GM23338 (cell line): ENCODE results near the gene LRRC3C.

Source experiments
- CREB1 ChIP-seq: fragments of 250-450 bp; sonication (Bioruptor Pico); IDR thresholded peaks from 2 replicates; pipeline ENCODE4 v1.5.0; 2020; ENCODE audit warnings: low read depth, mild to moderate bottlenecking, moderate library complexity
- CTCF ChIP-seq, 2 experiments: fragments of 200-600 bp in 1 of 2; sonication (generic) in 1 of 2; conservative IDR thresholded peaks; 2 replicates each; pipeline versions ENCODE4 v1.5.1 to v1.6.1; 2016 to 2017; ENCODE audit warnings: antibody characterized with exemption in 2 of 2, low read depth in 2 of 2, mild to moderate bottlenecking in 2 of 2, moderate library complexity in 1 of 2
- ETS1 ChIP-seq: IDR thresholded peaks from 2 replicates; pipeline ENCODE4 v1.6.1; 2016; ENCODE audit warnings: antibody characterized with exemption
- EZH2 ChIP-seq: fragments of 200-600 bp; sonication (generic); IDR thresholded peaks from one replicate; pipeline ENCODE4 v1.8.0; 2017; ENCODE audit warnings: antibody characterized with exemption, mild to moderate bottlenecking, low read depth; ENCODE audit not compliant: unreplicated experiment
- EZH2phosphoT487 ChIP-seq: fragments of 200-600 bp; sonication (generic); IDR thresholded peaks from one replicate; pipeline ENCODE4 v1.8.1; 2018; ENCODE audit warnings: antibody characterized with exemption; ENCODE audit not compliant: unreplicated experiment
- POLR2AphosphoS5 ChIP-seq: IDR thresholded peaks from 2 replicates; pipeline ENCODE4 v1.6.1; 2016; ENCODE audit warnings: antibody characterized with exemption, low read depth
- REST ChIP-seq: IDR thresholded peaks from one replicate; pipeline ENCODE4 v1.6.1; 2018; ENCODE audit warnings: antibody characterized with exemption; ENCODE audit not compliant: unreplicated experiment
- STAT1 ChIP-seq: IDR thresholded peaks from one replicate; pipeline ENCODE4 v1.6.1; 2016; ENCODE audit warnings: antibody characterized with exemption; ENCODE audit not compliant: unreplicated experiment
- ZNF331 ChIP-seq: fragments of 250-450 bp; sonication (Bioruptor Pico); IDR thresholded peaks from 2 replicates; pipeline ENCODE4 v1.5.0; 2020; ENCODE audit warnings: low read depth, mild to moderate bottlenecking, moderate library complexity

- TF ChIP-seq CTCF (conservative IDR thresholded peaks at IDR 0.05; ENCODE audit: low read depth in 2 of 2): no peak
- no peak for TF ChIP-seq EZH2
- TF ChIP-seq REST: no peak
- no peak for TF ChIP-seq CREB1 (CRISPR knock-in tag)
- no peak for TF ChIP-seq ZNF331 (CRISPR knock-in tag)
- no peak for TF ChIP-seq POLR2AphosphoS5
- no peak for TF ChIP-seq EZH2phosphoT487
- TF ChIP-seq ETS1: no peak
- TF ChIP-seq STAT1: no peak
Measured at GRCh38 chr17:39889200-39889599, 38.3 kb upstream of the LRRC3C start.
